ENCODE results near the gene LARP7. TPM values are rescaled to one million over a fixed set of nuclear protein-coding genes. Genes with fewer than 3 reads are reported as not detected.

LARP7 gene
- total and polyA plus RNA-seq, 2 of the 8 experiments (the other 6 are each of a cell fraction or from before 2014, with no cell fraction given): 9.3 to 38.3 TPM

DNA sequence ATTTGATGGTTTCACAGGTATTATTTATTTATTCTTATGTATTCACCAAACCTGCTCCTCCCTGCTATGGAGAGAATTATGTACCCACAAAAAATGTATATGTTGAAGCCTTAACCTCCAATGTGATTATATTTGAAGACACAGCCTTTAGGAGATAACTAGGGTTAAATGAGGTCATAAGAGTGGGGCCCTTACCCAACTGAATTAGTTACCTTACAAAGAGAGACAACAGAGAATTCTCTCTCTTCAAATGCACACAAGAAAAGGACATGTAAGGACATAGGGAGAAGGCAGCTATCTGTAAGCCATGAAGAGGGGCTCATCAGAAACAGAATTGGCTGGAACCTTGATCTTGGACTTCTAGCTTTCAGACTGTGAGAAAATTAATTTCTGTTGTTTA lies 44.2 kb upstream of the LARP7 start:
- no peak overlapping the region for H4K8ac ChIP-seq (ENCODE audit: extremely low read depth, insufficient read depth, low read length)
- H3K4me1 ChIP-seq (replicated peaks in 1 of 4; ENCODE audit: control insufficient read depth in 3 of 4, insufficient read depth in 4 of 4, low read length in 3 of 4): no peaks in the 10 kb centered on the region
- H2AFZ ChIP-seq (ENCODE audit: low read length): no peak overlapping the region
- DNase-seq (ENCODE audit: low read depth in 1 of 2, low spot score in 2 of 2): no peak
- H3K56ac ChIP-seq (replicated peaks; ENCODE audit: insufficient read length, low read depth, low read length): no peak overlapping the region
- no peak overlapping the region for H2BK12ac ChIP-seq (ENCODE audit: low read depth, low read length)
- no peaks in the 10 kb centered on the region for H3K9me3 ChIP-seq (ENCODE audit: insufficient read depth in 2 of 2, low read depth in 1 of 2, low read length in 1 of 2)
- POLR2A ChIA-PET (ENCODE audit: partially characterized antibody): no interaction called here
- TF ChIP-seq HDAC6 (IDR thresholded peaks at IDR 0.05; ENCODE audit: low read depth, low read length): no peak
- H2BK15ac ChIP-seq (ENCODE audit: low read length): no peak overlapping the region
- no peak overlapping the region for H2BK120ac ChIP-seq (replicated peaks; ENCODE audit: low read depth, low read length)
- no peaks in the 10 kb centered on the region for H3K79me2 ChIP-seq (ENCODE audit: control insufficient read depth in 1 of 2, insufficient read depth in 2 of 2, low read length in 2 of 2)
- H3K23ac ChIP-seq (ENCODE audit: insufficient read length): no peak overlapping the region
- H3K9ac ChIP-seq (replicated peaks in 1 of 4; ENCODE audit: extremely low read depth in 1 of 4, low read depth in 3 of 4, low read length in 3 of 4): no peak overlapping the region
- no peak overlapping the region for H3K14ac ChIP-seq (ENCODE audit: insufficient read length)
- H4K5ac ChIP-seq (ENCODE audit: insufficient read length, low read depth, low read length): no peak overlapping the region
- H2BK20ac ChIP-seq (ENCODE audit: low read length): no peak overlapping the region
- H4K20me1 ChIP-seq (replicated peaks in 1 of 2; ENCODE audit: control insufficient read depth in 1 of 2, insufficient read depth in 2 of 2, low read length in 2 of 2): no peaks in the 10 kb centered on the region
- H3K23me2 ChIP-seq (ENCODE audit: low read depth, low read length): no peaks in the 10 kb centered on the region
- no peak overlapping the region for H3K18ac ChIP-seq (ENCODE audit: extremely low read depth, low read length)
- H3K27me3 ChIP-seq (replicated peaks in 1 of 4; ENCODE audit: control insufficient read depth in 3 of 4, extremely low read depth in 1 of 4, insufficient read depth in 3 of 4, low read length in 3 of 4): no peaks in the 10 kb centered on the region
- H3K4me2 ChIP-seq (ENCODE audit: insufficient read depth in 1 of 2, low read depth in 2 of 2, low read length in 2 of 2): no peak overlapping the region
- H3K79me1 ChIP-seq (ENCODE audit: low read depth, low read length): no peaks in the 10 kb centered on the region
- CTCF ChIA-PET (ENCODE audit: partially characterized antibody): no interaction called here
- H3K4me3 ChIP-seq (ENCODE audit: extremely low read depth in 1 of 4, insufficient read depth in 2 of 4, low read depth in 3 of 4, low read length in 4 of 4): no peak overlapping the region
- H2BK5ac ChIP-seq (ENCODE audit: low read depth, low read length): no peak overlapping the region
- no peak overlapping the region for H3K4ac ChIP-seq (replicated peaks; ENCODE audit: insufficient read length, low read depth, low read length)
- H2AK5ac ChIP-seq (ENCODE audit: low read depth, low read length): no peak overlapping the region
- H4K91ac ChIP-seq (replicated peaks; ENCODE audit: insufficient read length, low read length): no peak overlapping the region
- FAIRE-seq: no peak
- H3K27ac ChIP-seq (ENCODE audit: low read depth, low read length): no peak overlapping the region
- H3K36me3 ChIP-seq (ENCODE audit: control insufficient read depth in 2 of 4, insufficient read depth in 4 of 4, low read length in 3 of 4): peaks cover 0 to 19% (median 1%) of the 10 kb centered on the region in 4 experiments; a peak in 3 of 8 replicates

Data from H1 (cell line).